ENCODE measurements around the gene DEF6. TPM values are rescaled to one million over a fixed set of nuclear protein-coding genes. Genes with fewer than 3 reads are reported as not detected.
A peak's percentile ranks its signal among the peaks of the same experiment; 100 is the strongest.

Gene DEF6
- total and polyA plus RNA-seq, 7 donors, result 0.43 to 1.6 (median 0.69) TPM

DNA sequence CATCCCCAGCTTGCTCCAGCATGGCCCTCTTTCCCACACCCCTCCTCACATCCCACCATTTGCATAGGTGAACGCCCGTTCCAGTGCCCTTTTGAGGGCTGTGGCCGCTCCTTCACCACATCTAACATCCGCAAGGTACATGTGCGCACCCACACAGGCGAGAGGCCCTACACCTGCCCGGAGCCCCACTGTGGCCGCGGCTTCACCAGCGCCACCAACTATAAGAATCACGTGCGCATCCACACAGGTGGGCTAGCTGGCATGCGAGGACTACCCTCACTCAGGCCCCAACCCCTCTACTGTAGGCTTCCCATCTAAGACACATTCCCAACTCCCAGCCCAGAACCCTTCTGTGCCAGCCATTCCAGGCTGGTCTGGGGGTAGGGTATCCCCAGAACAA, 6.1 kb upstream of the DEF6 start:
- no peak overlapping the region for H3K27ac ChIP-seq
- WGBS, 3 donors, result 95 to 96% (median 95%) methylated on average over 13 of the region's 13 CpGs
- intact Hi-C loops (cut with DNase I), result loop anchor here (5.0 to 10.0 kb wide), 2 partner anchors 161 to 263 kb away; partner anchors contain the start of gene FANCE (in 1 of the 2)
- DNase-seq (no peak), ATAC-seq (no peak)
- TF ChIP-seq, protein P1, sequence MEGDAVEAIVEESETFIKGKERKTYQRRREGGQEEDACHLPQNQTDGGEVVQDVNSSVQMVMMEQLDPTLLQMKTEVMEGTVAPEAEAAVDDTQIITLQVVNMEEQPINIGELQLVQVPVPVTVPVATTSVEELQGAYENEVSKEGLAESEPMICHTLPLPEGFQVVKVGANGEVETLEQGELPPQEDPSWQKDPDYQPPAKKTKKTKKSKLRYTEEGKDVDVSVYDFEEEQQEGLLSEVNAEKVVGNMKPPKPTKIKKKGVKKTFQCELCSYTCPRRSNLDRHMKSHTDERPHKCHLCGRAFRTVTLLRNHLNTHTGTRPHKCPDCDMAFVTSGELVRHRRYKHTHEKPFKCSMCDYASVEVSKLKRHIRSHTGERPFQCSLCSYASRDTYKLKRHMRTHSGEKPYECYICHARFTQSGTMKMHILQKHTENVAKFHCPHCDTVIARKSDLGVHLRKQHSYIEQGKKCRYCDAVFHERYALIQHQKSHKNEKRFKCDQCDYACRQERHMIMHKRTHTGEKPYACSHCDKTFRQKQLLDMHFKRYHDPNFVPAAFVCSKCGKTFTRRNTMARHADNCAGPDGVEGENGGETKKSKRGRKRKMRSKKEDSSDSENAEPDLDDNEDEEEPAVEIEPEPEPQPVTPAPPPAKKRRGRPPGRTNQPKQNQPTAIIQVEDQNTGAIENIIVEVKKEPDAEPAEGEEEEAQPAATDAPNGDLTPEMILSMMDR (IDR thresholded peaks at IDR 0.05), result no peak
- H3K9me3 ChIP-seq, result no peaks in the 10 kb centered on the region
- H3K27me3 ChIP-seq (ENCODE audit: insufficient read depth in 3 of 3, low read length in 2 of 3), result no peaks in the 10 kb centered on the region
- H3K4me3 ChIP-seq, result no peak overlapping the region
- H3K4me1 ChIP-seq, result peaks cover 14% of the 10 kb centered on the region
- peaks cover 2 to 92% of the 10 kb centered on the region in 2 donors for H3K36me3 ChIP-seq (ENCODE audit: insufficient read depth in 1 of 2, low read depth in 1 of 2)

DNA sequence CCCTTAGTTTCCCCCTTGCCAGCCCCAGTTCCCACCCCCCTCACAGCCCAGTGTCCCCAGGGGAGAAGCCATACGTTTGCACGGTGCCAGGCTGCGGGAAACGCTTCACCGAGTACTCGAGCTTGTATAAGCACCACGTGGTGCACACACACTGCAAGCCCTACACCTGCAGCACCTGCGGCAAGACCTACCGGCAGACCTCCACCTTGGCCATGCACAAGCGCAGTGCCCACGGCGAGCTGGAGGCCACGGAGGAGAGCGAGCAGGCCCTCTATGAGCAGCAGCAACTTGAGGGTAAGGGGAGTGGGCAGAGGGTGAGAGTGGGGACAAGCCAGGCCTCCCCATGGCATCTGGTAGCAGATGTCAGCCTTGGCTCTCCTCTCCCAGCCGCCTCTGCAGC, 5.1 kb upstream of the DEF6 start:
- DNase-seq (no peak), ATAC-seq (no peak)
- TF ChIP-seq, protein P1 (IDR thresholded peaks at IDR 0.05), result no peak
- WGBS, 3 donors, result 70 to 79% (median 75%) methylated on average over 15 of the region's 15 CpGs
- Histone ChIP-seq H3K4me1 (peaks cover 11% of the 10 kb centered on the region), H3K27ac (no peak overlapping the region), H3K4me3 (no peak overlapping the region), H3K36me3 (ENCODE audit: insufficient read depth in 1 of 2, low read depth in 1 of 2) (peaks cover 2 to 82% of the 10 kb centered on the region in 2 donors), H3K9me3 (no peaks in the 10 kb centered on the region), H3K27me3 (ENCODE audit: insufficient read depth in 3 of 3, low read length in 2 of 3) (no peaks in the 10 kb centered on the region)
- intact Hi-C loops (cut with DNase I), result loop anchor here (5.0 to 10.0 kb wide), 2 partner anchors 160 to 262 kb away; partner anchors contain the start of gene FANCE (in 1 of the 2)

DNA sequence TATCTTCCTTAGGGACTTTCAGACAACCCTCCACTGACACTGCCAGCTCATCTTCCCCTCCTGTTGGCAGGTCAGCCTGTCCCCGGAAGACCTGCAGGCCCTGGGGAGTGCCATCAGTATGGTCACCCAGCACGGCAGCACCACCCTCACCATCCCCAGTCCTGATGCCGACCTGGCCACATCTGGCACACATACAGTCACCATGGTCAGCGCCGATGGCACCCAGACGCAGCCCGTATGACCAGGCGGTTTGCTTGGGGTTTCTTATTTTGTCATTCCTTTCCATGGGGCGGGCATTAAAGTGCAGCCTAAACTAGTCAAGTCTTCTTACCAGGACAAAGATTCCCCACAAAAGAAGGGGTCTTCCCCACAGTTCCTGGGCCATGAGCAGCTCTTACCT, 3.9 kb upstream of the DEF6 start:
- DNase-seq (no peak), ATAC-seq (no peak)
- Histone ChIP-seq H3K36me3 (ENCODE audit: insufficient read depth in 1 of 2, low read depth in 1 of 2) (peaks cover 2 to 70% of the 10 kb centered on the region in 2 donors), H3K4me3 (no peak overlapping the region), H3K27me3 (ENCODE audit: insufficient read depth in 3 of 3, low read length in 2 of 3) (no peaks in the 10 kb centered on the region), H3K4me1 (peaks cover 9% of the 10 kb centered on the region), H3K9me3 (no peaks in the 10 kb centered on the region), H3K27ac (no peak overlapping the region)
- WGBS, 3 donors, result 80 to 90% (median 89%) methylated on average over 9 of the region's 9 CpGs
- TF ChIP-seq, protein P1 (IDR thresholded peaks at IDR 0.05), result no peak
- intact Hi-C loops (cut with DNase I), result loop anchor here (5.0 to 10.0 kb wide), 2 partner anchors 159 to 261 kb away; partner anchors contain the start of gene FANCE (in 1 of the 2)

DNA sequence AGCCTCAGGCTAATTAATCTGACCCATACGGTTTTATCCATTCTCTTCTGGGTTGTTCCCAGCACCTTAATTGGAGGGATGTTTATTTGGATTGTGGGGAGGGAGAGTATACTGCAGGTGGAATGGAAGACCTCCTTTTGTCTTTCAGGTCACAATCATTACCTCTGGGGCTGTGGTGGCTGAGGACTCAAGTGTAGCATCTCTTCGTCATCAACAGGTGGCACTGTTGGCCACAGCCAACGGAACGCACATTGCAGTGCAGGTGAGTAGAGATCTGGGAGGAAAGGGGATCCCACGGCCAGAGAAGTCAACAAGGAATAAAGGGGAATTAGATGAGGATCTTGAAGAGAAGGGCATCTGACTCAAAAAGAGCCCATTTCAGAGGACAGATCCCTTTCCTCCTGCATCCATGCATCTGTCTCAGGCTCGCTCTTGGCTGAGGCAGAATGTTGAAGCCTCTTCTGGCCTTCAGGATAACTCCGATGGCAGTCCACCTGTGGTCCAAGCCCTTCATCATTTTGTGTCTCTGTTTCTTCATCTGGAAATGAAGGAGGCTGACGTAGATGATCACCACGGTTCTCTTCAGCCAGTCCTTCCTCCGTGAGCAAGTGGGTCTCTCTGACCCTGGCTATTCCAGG, 3.2 kb upstream of the DEF6 start:
- H3K4me1 ChIP-seq, result peaks cover 9% of the 10 kb centered on the region
- peak overlapping the region; percentile 3 for H3K27ac ChIP-seq
- peak; percentile 24 to 70 for DNase-seq
- peaks cover 2 to 62% of the 10 kb centered on the region in 2 donors for H3K36me3 ChIP-seq (ENCODE audit: insufficient read depth in 1 of 2, low read depth in 1 of 2)
- no peaks in the 10 kb centered on the region for H3K27me3 ChIP-seq (ENCODE audit: insufficient read depth in 3 of 3, low read length in 2 of 3)
- H3K4me3 ChIP-seq, result no peak overlapping the region
- peak; percentile 59 to 83 (median 72) for ATAC-seq
- no peaks in the 10 kb centered on the region for H3K9me3 ChIP-seq
- TF ChIP-seq, protein P1 (IDR thresholded peaks at IDR 0.05), result peak; percentile 67
- 59 to 62% (median 59%) methylated on average over 10 of the region's 10 CpGs for WGBS, 3 donors
- intact Hi-C loops (cut with DNase I), result loop anchor here (5.0 to 10.0 kb wide), 2 partner anchors 158 to 260 kb away; partner anchors contain the start of gene FANCE (in 1 of the 2)

Data from psoas muscle (tissue), 8 donors.